Measurements from ENCODE around the gene RBP4.

The RBP4 gene

DNA sequence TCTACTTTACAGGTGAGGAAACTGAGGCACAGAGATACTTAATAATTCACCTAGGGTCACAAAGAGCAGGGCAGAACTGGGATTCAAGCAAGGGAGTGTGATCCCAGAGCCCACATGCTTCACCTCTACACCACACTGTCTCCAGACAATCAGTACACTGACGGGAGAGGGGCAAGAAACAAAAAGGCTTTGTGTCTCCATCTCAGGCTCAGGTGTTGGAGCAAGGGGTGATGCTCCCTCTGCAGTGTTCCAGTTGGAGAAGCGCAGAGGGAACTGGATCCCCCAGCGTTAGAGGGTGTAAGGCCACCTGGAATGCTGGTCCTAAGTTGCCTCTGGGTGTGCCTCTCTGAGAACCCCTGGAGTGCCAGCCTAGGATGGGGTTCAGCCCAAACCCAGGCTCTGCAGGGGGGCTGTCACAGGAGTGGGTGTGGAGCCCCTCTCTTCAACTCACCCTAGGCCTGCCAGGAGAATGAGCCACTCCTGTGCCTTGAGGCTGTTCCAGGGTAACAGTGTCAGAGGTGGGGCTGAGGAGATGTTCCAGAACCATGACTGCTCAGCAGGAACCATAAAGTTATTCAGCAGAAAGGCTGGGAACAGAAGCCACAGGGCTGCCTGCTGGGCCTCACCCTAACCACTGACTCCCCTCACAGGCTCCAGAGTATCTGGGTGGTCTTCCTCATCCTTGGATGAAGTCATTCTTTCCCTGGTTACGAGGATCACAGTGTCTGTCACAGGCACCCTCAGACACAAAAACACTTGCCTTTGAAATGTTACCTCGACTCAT is 5.5 kb downstream of the RBP4 start:
- DNase-seq, result peak; percentile 34

GRCh38 chr10:93594518-93594917 is 6.5 kb downstream of the RBP4 start:
- no peak for DNase-seq

DNA sequence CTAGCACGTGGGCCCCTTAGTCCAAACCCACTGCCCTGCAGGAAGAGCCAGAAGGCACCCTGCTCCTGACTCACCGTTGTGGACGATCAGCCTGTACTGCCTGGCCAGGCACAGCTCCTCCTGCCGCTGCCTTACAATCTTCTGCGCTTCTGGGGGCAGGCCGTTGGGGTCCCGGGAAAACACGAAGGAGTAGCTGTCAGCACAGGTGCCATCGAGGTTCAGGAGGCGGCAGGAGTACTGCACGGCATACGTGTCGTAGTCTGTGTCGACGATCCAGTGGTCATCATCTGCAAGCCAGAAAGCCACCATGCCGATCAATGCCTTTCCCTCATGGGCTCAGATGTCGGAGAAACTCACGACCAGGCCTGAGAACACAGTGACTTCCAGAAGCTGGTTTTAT is 7.3 kb downstream of the RBP4 start:
- no peak for DNase-seq

- no peak for DNase-seq
Measured at GRCh38 chr10:93593254-93593653, 7.8 kb downstream of the RBP4 start.

- DNase-seq, result no peak
Measured at GRCh38 chr10:93591065-93591808, 9.8 kb downstream of the RBP4 start.

- no peak for DNase-seq
Measured at GRCh38 chr10:93590638-93591037, 10.4 kb downstream of the RBP4 start.

GRCh38 chr10:93589648-93590562 is 11.1 kb downstream of the RBP4 start:
- no peak for DNase-seq

GRCh38 chr10:93584445-93584844 is 16.6 kb downstream of the RBP4 start:
- no peak for DNase-seq

- peak; percentile 22 for DNase-seq
Measured at GRCh38 chr10:93580828-93581227, 20.2 kb downstream of the RBP4 start.

- no peak for DNase-seq
Measured at GRCh38 chr10:93579985-93580711, 20.9 kb downstream of the RBP4 start.

DNA sequence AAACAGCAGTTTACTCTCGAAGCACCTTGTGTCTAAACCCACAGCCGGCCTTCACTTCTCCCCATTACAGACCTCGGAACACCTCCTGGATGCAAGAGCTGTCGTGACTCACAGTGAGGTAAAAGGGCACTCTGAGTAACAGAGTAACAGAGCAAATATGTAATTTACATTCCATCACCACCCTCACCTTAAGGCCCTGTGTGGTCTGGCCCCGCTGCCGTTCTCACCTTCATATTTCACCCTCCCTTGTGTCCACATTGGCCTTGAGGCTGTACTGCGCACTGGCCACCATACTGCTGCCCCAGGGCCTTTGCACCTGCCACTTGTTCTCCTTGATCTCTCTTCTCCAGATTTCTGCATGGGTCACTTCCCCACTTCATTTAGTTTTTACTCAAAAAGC is 21.9 kb downstream of the RBP4 start:
- DNase-seq, result no peak

- DNase-seq, result no peak
Measured at GRCh38 chr10:93577565-93577964, 23.5 kb downstream of the RBP4 start.

- DNase-seq, result no peak
Measured at GRCh38 chr10:93576888-93577287, 24.1 kb downstream of the RBP4 start.

- DNase-seq, result no peak
Measured at GRCh38 chr10:93573924-93574323, 27.1 kb downstream of the RBP4 start.

DNA sequence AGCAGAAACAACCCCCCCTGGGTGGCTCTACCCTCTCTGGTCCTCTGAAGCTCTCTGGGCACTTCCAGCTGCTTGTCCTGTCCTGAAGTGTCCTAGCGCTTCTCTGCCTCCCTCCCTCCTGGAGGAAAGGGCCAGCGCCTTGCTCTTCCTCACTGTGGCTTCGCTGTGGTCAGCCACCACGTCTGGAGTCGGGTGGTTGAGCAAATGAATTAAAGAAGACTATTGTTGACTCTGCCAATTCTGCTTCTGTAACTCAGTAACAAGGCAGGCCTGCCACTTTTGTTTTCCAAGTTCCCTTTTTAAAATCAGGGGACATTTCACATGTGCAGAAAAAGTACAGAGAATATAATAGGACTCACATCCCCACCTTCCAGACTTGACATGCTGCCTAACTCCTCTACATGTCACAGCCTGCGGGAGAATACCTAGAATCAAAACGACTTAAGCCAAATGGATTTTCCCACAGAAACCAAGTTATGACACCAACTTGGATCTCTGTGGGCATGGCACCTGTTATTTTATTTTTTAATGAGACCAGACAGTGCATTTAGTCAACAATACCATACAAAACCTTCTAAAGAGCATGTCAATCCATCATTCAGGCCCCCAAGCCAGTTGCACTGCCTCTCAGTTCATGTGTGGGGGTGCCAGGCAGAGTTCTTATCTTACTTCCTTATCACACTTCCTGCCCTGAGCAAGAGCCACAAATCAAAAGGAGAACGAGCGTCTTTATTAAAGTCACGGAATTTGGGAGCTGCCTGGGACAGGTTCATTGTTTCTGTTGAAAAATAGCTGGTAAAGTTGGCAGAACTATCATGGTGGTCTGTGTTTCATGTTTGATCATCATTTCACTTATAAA is 27.8 kb downstream of the RBP4 start:
- peak; percentile 39 for DNase-seq

- no peak for DNase-seq
Measured at GRCh38 chr10:93572606-93573005, 28.4 kb downstream of the RBP4 start.

DNA sequence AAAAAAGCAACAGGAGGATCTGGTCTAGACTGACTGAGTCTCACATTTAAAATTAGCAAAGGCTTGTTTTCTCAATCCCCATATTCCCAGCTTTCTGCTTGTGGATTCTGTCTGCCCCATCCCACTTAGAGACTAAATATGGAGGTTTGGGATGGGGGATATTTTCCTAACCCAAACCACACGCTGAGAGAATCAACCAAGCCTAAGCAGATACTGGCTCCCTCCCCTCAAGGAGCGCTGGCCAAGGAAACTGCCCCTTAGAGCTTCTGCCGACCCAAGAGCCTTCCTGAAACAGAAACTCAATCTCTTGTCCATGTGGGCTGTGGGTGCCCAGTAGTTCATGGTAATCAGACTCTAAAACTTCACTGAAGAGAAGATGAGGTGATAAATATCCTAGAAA is 30.7 kb downstream of the RBP4 start:
- no peak for DNase-seq

GRCh38 chr10:93568105-93568390 is 33.0 kb downstream of the RBP4 start:
- DNase-seq, result no peak

- DNase-seq, result no peak
Measured at GRCh38 chr10:93567277-93568104, 33.5 kb downstream of the RBP4 start.

DNA sequence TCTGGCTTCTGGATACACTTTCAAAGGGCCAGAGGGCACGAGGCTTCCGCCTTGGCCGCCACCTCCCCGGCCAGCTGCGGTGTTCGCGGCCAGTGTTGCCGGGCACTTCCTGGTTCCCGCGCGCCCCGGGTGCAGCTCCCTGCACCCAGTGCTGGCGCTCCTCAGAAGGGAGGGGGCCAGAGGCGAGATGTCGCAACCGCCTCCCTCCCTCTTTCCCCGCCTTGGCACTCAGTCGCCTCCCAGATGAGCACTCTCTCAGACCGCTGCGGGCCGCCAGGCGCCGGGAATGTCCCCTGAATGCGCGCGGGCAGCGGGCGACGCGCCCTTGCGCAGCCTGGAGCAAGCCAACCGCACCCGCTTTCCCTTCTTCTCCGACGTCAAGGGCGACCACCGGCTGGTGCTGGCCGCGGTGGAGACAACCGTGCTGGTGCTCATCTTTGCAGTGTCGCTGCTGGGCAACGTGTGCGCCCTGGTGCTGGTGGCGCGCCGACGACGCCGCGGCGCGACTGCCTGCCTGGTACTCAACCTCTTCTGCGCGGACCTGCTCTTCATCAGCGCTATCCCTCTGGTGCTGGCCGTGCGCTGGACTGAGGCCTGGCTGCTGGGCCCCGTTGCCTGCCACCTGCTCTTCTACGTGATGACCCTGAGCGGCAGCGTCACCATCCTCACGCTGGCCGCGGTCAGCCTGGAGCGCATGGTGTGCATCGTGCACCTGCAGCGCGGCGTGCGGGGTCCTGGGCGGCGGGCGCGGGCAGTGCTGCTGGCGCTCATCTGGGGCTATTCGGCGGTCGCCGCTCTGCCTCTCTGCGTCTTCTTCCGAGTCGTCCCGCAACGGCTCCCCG is 34.4 kb downstream of the RBP4 start, which contains the start of gene FFAR4:
Gene FFAR4, plus strand, starts transcription at position 231 of the 842 bp plus-strand sequence. Its CDS starts 56 bp downstream, at position 287.
- DNase-seq, result no peak

Measured in femur (tissue), 1 donor.